ENCODE data around the gene SLC7A4.
"Not testable (repeated sequence)": the region's sequence is repeated elsewhere in the genome, so short reads cannot be mapped to it uniquely, and the experiment has no call there.

The SLC7A4 gene

DNA sequence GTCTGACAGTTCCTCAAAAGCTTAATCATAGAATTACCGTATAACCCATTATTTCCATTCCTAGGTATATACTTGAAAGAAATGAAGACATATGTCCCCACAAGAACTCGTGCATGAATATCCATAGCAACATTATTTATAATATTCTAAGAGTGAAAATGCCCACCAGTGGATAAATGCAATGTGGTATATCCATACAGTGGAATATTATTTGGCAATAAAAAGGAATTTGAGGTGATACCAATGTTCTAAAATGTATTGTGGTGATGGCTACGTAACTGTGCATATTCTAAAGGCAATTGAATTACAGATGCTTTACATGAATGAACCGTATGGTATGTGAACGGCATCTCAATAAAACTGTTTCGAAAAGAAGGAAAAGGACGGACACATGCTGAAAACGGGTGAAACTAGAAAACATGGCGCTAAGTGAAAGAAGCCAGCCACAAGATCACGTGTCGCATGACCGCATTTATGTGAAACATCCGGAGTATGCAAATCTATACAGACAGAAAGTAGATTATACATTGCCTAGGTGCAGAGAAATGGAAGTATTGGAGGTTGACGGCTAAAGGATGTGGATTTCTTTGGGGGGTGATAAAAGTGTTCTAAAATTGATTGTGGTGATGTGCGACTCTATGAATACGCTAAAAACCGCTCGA lies 29.4 kb upstream of the SLC7A4 start:
- DNase-seq: not testable (repeated sequence)

GRCh38 chr22:21060363-21060762 lies 28.0 kb upstream of the SLC7A4 start:
- DNase-seq: not testable (repeated sequence)

DNA sequence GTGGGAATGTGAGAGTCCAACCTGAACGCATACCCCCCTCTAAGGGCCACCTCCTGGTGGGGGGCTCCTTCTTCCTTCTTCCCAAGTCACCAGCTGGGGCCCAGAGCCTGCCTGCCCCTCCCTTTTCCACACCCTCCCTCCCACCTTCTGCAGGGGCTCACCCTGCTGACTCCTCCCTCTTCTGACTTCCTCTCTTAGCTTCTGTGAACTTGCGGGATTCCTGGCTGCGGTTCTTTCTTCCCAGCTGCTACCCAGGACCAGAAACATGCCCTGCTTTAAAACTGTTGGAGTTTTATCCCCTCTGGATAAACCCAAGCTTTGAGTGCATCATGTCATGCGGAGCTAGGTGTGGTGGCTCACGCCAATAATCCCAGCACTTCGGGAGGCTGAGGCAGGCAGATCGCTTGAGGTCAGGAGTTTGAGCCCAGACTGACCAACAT lies 23.5 kb upstream of the SLC7A4 start:
- DNase-seq: no peak

GRCh38 chr22:21055564-21055834 lies 23.1 kb upstream of the SLC7A4 start:
- DNase-seq: no peak

DNA sequence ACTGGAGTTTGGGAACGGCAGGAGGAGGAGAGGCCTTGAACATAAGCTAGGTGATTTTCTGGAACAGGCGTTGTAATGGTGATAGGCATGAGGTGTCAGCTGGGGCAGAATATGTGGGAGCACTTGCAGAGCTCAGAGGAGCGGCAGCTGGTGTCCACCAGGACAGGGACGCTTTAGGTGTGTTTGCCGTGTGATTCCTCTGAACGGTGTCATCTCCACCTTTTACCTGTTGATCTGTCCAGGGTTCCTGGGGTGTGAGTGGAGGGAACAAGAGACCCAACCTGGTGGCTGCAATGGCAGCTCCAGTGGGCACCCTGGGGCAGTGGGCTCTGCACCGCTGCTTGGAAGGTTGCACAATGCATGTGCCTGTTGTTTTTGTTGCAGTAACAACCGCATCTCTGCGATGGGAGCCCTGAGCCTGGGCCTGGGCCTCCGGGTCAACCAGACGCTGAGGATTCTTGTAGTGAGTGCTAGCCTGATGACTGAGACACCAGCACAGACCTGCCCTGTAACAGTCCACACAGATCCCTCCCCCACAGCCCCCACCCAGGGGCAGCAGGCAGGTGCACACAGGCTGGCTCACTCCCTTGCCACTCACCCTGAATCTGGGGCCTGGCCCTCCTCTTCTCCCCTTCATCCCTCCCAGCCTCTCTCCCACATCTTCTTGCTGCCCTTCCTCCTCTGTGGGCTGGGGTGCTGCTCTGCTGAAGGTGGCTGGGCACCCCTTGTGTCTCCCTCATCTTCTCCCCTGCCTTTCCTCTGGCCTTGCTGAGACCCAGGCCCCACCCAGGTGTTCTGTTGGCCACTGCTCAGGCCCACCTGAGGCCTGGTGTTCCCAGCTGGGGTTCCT lies 22.6 kb upstream of the SLC7A4 start:
- DNase-seq: no peak

DNA sequence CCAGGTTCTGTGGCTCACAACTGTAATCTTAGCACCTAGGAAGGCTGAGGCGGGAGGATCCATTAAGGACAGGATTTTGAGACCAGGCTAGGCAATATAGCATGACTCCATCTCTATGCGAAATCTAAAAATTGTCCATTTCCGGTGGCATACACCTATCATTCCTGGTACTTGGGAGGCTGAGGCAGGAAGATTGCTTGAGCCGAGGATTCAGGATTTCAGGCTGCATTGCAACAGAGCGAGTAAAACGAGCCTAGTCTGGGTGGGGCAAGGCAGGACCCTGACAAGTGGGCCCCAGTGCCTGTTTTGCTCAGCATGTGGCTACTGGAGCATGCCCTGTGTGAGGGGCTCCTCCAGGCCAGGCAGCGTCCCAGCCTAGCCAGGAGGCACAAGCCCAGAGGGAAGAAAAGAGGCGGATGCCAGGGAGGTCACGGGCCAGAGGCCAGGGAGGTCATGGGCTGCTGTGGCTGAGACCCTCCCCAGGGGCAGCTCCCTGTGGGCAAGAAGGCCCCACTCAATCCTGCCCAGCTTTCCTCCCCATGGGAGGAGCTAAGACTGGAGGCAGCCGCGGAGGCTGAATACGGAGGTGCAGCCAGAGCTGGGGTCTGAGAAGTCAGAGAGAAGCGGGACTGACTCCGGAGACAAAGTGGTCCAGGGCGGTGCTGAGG lies 21.8 kb upstream of the SLC7A4 start:
- DNase-seq: no peak

DNA sequence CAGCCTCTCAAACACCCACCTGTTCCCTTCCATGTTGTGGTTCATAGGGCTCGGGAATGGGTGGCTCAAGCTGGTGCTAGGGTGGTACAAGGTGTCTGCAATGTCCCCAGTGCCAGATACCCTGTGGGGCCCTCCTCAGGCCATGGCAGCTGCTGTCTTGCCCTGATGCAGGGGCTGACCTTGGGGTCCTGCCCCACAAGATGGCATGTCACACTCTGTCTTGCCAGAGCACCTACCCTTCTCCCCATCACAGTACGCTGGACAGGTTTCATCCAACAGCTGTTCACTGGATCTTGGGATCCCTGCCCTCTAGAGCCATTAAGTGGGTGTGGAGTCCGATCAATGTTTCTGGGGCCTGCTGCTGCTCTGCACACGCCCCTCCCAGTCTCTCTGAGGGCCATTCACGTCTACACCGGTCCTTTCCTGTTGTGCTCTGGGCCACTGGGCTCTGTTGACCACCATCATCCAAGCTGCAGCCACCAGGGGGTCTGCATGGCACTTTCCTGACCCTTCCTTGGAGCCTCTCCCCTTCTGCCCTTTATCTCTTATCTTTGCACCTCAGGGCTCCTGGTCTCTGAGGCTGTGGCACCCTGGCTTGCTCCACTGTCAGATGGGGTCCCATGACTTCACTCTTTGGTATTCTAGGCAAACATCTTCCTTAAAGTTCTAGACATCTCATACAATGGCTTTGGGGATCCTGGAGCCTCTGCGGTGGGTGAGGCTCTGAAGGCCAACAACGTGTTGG lies 20.5 kb upstream of the SLC7A4 start:
- no peak for DNase-seq

GRCh38 chr22:21051831-21052400 lies 19.6 kb upstream of the SLC7A4 start:
- no peak for DNase-seq

- DNase-seq: no peak
Measured at GRCh38 chr22:21051145-21051830, 18.9 kb upstream of the SLC7A4 start.

- DNase-seq: not testable (repeated sequence)
Measured at GRCh38 chr22:21048965-21049364, 16.6 kb upstream of the SLC7A4 start.

- not testable (repeated sequence) for DNase-seq
Measured at GRCh38 chr22:21048448-21048847, 16.1 kb upstream of the SLC7A4 start.

- no peak for DNase-seq
Measured at GRCh38 chr22:21047730-21048129, 15.4 kb upstream of the SLC7A4 start.

GRCh38 chr22:21047035-21047661 lies 14.8 kb upstream of the SLC7A4 start:
- DNase-seq: no peak

DNA sequence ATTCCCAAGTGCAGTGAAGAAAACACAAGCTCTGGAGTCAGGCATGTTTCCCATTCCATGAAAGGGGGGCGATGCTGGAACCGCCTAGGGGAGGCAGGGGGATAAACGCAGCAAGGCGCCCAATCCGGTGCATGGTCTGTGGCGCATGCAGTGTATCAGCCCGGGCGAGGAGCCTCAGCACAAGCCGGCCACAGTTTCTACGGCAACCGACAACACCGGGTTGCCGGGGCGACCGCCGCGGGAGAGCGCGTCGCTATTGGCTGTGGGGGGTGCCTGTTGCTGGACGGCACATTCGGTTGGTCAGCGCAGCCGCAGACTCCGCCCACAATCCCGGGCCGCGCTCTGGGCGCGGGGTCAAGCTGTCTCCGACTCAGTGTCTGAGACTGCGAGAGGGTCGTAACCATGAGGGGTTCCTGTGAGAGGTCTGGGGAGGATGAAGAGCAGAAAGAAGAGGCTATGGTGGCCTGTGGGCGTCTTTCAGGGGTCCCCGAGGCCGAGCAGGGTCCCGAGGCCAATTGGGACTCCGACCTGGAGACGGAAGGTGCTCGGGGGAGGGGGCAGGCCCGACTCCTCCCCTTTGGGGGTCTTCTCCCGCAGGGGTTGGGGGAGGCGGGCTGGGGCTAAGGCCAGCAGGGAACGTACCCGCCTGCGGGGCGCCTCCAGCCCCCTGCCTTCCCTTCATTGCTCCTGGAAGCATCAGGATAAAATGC lies 13.4 kb upstream of the SLC7A4 start, which contains the start of gene LRRC74B:
Gene LRRC74B, plus strand, starts transcription at position 362 of the 710 bp plus-strand sequence. Its CDS starts 41 bp downstream, at position 403.
- DNase-seq: peak; percentile 67

DNA sequence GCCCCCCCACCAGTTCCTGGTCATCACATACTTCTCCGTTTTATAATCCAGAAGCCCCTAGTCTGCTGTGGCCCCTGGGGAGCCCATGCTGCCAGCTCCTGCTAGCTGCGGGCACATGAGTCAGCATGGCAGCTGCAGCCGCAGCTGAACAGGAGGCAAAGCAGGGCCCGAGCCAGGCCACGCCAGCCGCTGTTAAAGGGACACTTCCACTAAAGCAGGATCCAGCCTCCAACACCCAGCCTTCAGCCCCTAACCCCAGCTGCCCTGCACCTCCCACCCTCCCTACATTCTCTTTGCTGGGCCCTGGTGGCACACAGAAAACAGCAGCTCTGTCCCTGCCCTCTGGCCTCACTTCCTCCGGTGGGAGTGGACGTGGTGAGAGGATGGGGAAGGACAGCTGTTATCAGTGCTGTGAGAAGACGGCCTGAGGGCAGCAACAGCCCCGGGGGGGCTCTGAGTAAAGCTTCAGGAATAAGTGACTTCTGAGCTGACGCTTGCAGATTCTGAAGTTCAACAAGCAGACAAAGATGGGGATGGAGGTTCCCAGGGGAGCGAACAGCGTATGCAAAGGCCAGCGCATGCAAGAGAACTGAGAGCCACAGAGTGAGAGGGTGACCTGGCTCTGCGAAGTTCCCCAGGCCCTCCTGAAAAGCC lies 12.7 kb upstream of the SLC7A4 start:
- DNase-seq: no peak

DNA sequence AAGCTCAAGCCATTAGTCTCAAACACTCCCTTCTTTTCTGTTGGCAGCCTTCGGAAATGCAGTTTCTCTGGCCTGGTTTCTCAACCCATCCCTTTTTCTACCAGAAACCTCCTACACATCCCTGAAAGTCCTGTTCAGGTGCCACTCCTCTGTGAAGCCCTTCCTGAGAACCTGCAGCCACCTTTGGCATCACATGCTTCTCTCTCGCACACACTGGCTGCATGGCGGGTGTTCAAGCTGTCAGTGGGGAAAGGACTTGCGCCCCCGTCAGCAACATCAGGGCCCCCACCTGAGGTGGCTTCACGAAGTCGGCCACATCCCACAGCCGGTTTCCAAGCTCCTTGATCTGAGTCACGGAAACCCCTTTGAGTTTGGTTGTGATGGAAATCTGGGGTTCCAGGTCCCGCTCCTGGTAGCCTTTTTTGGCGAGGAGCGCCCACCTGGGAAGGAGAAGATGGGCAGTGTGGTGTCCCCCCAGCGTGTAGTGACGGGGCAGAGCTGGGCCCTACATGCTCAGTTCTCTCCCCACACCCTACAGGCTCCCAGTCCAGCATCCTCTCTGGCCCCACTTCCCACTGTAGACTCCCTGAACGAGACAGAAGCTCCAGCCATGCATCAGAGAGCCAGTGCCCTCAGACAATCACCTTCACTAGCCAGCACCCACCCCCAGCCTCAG lies 11.6 kb upstream of the SLC7A4 start:
- no peak for DNase-seq

DNA sequence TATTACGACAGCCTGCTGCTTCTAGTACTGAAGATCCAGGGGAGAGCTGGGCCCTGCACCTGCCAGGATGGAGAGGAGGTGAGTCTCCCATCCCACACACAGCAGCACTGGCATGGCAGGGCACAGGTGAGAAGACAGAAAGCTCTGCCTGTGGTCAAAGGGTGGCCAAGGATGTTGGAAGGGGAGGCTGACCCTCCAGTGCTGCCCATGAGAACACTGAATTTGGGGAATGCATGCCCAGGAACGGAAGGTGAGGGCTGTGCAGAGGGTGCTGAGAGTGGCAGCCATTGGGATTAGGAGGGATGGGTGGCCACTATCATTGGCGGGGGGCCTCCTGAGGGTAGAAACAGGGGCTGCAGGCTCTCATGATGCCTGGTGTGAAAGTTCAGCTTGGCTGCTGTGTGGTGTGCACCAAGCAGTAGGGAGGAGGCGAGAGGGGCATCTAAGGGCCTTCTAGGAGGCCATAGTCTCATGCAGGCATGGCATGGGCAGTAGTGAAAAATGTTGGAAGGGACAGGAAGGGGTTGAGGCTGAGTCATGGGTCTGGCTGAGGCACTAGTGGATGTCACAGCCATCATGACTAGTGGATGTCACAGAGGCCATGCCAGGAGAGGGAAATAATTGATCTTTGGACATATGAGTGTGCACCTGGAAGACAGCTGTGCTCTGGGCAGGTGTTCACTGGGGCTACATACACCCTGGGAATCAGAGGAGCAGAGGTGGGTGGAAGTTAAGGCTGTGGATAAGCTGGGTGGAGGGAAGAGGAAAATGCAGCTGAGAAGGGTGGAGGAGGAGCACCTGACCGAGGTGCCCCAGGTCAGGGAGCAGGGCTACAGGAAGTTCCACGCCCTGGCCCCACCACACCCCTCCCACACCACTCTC lies 10.9 kb upstream of the SLC7A4 start:
- no peak for DNase-seq

DNA sequence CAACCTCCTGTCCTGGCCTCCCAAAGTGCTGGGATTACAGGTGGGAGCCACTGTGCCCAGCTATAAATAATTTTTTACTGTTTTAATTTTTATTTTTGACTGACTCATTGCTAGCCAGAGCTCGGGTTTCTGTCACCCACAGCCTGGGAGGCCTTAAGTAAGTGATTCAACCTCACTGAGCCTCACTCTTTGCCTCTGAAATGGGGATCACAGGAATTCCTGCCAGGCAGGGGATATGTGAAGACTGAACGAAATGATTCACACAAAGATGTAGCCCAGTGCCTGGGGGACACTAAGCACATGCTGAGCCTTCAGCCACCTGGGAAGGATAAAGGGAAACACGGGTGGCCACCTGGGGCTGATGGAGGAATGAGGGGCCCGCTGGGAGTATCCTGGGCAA lies 9.6 kb upstream of the SLC7A4 start:
- DNase-seq: no peak

DNA sequence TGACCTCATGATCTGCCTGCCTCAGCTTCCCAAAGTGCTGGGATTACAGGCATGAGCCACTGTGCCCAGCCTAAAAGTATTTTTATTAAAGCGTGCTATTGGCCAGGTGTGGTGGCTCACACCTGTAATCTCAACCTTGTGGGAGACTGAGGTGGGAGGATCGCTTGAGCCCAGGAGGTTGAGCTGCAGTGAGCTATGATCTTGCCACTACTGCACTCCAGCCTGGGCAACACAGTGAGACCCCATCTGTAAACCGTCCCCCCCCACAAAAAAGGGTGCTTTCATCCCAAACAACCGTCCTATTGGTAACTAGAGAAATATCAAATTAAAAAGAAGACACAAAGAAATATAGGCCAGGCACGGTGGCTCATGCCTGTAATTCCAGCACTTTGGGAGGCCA lies 6.8 kb upstream of the SLC7A4 start:
- not testable (repeated sequence) for DNase-seq

Measured in activated CD4-positive, alpha-beta T cell treated with anti-CD3 and anti-CD28 coated beads, Interleukin-2, amount 50 U/mL, for 1 hour (primary cell).